ENCODE results near the gene YKT6.

Gene YKT6

GRCh38 chr7:44219371-44220045, 18.7 kb downstream of the YKT6 start:
- DNase-seq = no peak

GRCh38 chr7:44220046-44220357, 19.2 kb downstream of the YKT6 start:
- DNase-seq = no peak

GRCh38 chr7:44220358-44221112, 19.8 kb downstream of the YKT6 start:
- no peak for DNase-seq

GRCh38 chr7:44221231-44221791, 20.5 kb downstream of the YKT6 start:
- DNase-seq = no peak

- DNase-seq = no peak
Measured at GRCh38 chr7:44222074-44222473, 21.3 kb downstream of the YKT6 start.

GRCh38 chr7:44222776-44223261, 22.0 kb downstream of the YKT6 start:
- DNase-seq = no peak

- DNase-seq = no peak
Measured at GRCh38 chr7:44223362-44224079, 22.7 kb downstream of the YKT6 start.

- DNase-seq = peak; percentile 27
Measured at GRCh38 chr7:44224080-44224973, 23.5 kb downstream of the YKT6 start.

- DNase-seq = no peak
Measured at GRCh38 chr7:44224974-44225565, 24.3 kb downstream of the YKT6 start.

- no peak for DNase-seq
Measured at GRCh38 chr7:44225566-44226395, 25.0 kb downstream of the YKT6 start.

- DNase-seq = no peak
Measured at GRCh38 chr7:44226396-44226753, 25.6 kb downstream of the YKT6 start.

GRCh38 chr7:44227911-44228310, 27.1 kb downstream of the YKT6 start:
- no peak for DNase-seq

- DNase-seq = no peak
Measured at GRCh38 chr7:44228571-44229350, 28.0 kb downstream of the YKT6 start.

GRCh38 chr7:44229546-44230105, 28.8 kb downstream of the YKT6 start:
- DNase-seq = no peak

GRCh38 chr7:44230286-44230685, 29.5 kb downstream of the YKT6 start:
- no peak for DNase-seq

GRCh38 chr7:44231088-44231487, 30.3 kb downstream of the YKT6 start:
- no peak for DNase-seq

GRCh38 chr7:44232396-44232795, 31.6 kb downstream of the YKT6 start:
- DNase-seq = no peak

GRCh38 chr7:44232901-44233715, 32.3 kb downstream of the YKT6 start:
- no peak for DNase-seq

- no peak for DNase-seq
Measured at GRCh38 chr7:44235066-44235465, 34.3 kb downstream of the YKT6 start.

Data from NCI-H1092 (cell line).